Activated naive CD8-positive, alpha-beta T cell treated with anti-CD3 and anti-CD28 coated beads for 36 hours (primary cell): ENCODE data around the gene SVOP. TPM values are rescaled to one million over a fixed set of nuclear protein-coding genes. Genes with fewer than 3 reads are reported as not detected.
"Not testable (repeated sequence)": the region's sequence is repeated elsewhere in the genome, so short reads cannot be mapped to it uniquely, and the experiment has no call there.

Experiments
- DNase-seq: peaks from one replicate; pipeline ENCODE4 v3.0.0; 2021
- H3K27ac Mint-ChIP-seq: one replicate; pipeline ENCODE4 v1.8.0; 2022; ENCODE audit warnings: mild to moderate bottlenecking, moderate library complexity, mixed read lengths
- H3K27me3 Mint-ChIP-seq: one replicate; pipeline ENCODE4 v1.8.0; 2022; ENCODE audit warnings: mild to moderate bottlenecking, mixed read lengths
- H3K36me3 Mint-ChIP-seq: one replicate; pipeline ENCODE4 v1.8.0; 2021; ENCODE audit warnings: mild to moderate bottlenecking, mixed read lengths
- H3K4me1 Mint-ChIP-seq: one replicate; pipeline ENCODE4 v1.8.0; 2021; ENCODE audit warnings: mixed read lengths
- H3K4me3 Mint-ChIP-seq: one replicate; pipeline ENCODE4 v1.8.0; 2022; ENCODE audit warnings: mild to moderate bottlenecking, moderate library complexity, mixed read lengths
- H3K9me3 Mint-ChIP-seq: one replicate; pipeline ENCODE4 v1.8.0; 2022; ENCODE audit warnings: mixed read lengths
- total RNA-seq, 2 experiments: library from RNA; stranded (reverse); gene quantifications; one replicate each; pipeline ENCODE4 v1.2.3, GENCODE V29; 2021

The SVOP gene
- total RNA-seq, 2 experiments from 2014 or later, result not detected

DNA sequence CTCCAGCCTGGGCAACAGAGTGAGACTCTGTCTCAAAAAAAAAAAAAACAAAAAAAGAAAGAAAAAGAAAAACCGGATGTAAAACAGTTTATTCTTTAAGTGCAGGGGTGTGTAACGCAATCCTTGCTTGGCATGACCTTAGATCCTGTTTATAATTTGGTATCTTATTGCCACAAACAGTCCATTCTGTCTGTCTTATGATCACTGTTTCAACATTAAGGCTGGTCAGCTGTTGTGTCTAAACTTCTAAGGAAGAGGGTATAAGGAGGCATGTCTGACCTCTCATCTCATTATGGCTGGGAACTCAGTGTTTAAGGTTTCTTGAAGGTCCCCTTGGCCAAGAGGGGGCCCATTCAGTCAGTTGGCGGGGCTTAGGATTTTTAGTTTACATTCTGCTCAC is 27.8 kb upstream of the SVOP start:
- H3K4me1 Mint-ChIP-seq, H3K36me3 Mint-ChIP-seq, H3K9me3 Mint-ChIP-seq, H3K27me3 Mint-ChIP-seq, H3K4me3 Mint-ChIP-seq, DNase-seq, H3K27ac Mint-ChIP-seq: not testable (repeated sequence)

GRCh38 chr12:109047081-109047805 is 26.4 kb upstream of the SVOP start:
- H3K27ac Mint-ChIP-seq, result peak overlapping the region; percentile 64

GRCh38 chr12:109044241-109044640 is 23.4 kb upstream of the SVOP start:
- no peak overlapping the region for H3K4me3 Mint-ChIP-seq
- H3K9me3 Mint-ChIP-seq, result no peaks in the 10 kb centered on the region

More at GRCh38 chr12:109047081-109047805, 26.4 kb upstream of the SVOP start:
- Mint-ChIP-seq H3K4me1 (peaks cover 2% of the 10 kb centered on the region), H3K9me3 (no peaks in the 10 kb centered on the region), H3K36me3 (peaks cover 3% of the 10 kb centered on the region), H3K4me3 (no peak overlapping the region), H3K27me3 (no peaks in the 10 kb centered on the region)
- DNase-seq, result no peak

DNA sequence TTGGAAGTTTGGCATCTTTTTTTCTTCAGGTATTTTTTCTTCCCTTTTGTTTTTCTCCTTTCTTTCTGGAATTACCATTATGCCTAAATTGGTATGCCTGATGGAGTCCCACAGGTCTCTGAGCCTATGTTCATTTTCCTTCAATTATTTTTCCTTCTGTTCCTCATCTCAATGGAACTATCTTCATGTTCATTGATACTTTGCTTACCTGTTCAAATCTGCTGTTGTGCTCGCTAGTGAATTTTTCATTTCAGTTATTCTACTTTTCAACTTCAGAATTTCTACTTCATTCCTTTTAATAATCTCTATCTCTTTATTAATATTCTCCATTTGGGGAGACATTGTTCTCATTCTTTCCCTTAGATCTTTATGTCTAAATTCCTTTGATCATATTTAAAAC is 16.1 kb upstream of the SVOP start:
- no peak for DNase-seq
- H3K27me3 Mint-ChIP-seq, result peaks cover 12% of the 10 kb centered on the region
- no peak overlapping the region for H3K4me3 Mint-ChIP-seq
- peaks cover 3% of the 10 kb centered on the region for H3K36me3 Mint-ChIP-seq
- no peak overlapping the region for H3K27ac Mint-ChIP-seq
- peaks cover 9% of the 10 kb centered on the region for H3K9me3 Mint-ChIP-seq
- no peaks in the 10 kb centered on the region for H3K4me1 Mint-ChIP-seq

More at GRCh38 chr12:109044241-109044640, 23.4 kb upstream of the SVOP start:
- no peak for DNase-seq
- Mint-ChIP-seq H3K36me3 (peaks cover 3% of the 10 kb centered on the region), H3K4me1 (peaks cover 2% of the 10 kb centered on the region), H3K27me3 (peaks cover 10% of the 10 kb centered on the region), H3K27ac (no peak overlapping the region)

DNA sequence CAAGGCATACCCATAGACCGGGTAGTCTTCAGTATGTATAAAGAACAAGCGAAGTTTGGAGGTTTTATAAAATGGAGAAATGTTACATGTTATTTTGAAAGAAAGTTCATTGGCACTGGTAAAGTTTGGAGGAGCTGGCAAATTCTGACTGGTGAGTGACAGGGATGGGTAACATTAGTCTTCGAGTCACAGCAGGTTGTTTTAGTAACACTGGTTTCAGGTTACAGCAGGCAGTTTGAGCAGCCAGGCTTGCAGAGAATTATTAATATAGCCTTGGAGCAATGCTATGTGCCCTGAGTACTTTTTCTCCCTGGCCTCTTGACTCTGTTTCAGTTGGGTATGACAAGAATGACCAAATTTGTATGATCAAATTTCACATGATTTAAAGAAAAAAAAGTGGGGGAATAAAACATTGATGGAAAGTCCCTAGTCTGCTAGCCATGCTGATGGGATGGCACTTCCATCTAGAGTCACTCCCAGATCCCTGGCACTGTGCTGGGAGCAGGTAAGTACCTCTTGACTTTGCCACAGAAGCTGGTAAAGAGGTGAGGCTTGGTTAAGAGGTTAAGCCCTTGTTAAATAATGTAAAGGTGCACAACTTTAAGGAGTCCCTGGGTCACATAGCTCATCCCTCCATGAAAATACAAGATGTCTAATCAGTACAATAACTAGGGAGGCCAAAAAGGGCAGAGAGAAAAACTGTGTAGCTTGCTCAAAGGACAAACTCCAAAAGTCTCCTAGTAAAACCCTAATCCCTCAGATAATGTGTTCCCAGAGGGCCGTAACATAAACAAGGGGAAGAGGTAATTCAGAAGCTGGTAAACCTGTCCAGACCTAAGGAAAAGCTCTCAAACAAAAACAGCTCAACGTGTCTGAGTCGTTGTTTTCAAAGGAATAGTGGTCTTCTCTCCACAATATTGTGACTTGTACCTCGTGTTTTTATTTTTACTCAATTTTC is 12.7 kb upstream of the SVOP start:
- peaks cover 9% of the 10 kb centered on the region for H3K9me3 Mint-ChIP-seq
- H3K27ac Mint-ChIP-seq, result no peak overlapping the region

GRCh38 chr12:109029411-109029810 is 8.5 kb upstream of the SVOP start:
- H3K27me3 Mint-ChIP-seq, result peaks cover 16% of the 10 kb centered on the region
- H3K4me1 Mint-ChIP-seq, result no peaks in the 10 kb centered on the region

More for the DNA sequence above, 12.7 kb upstream of the SVOP start:
- no peak overlapping the region for H3K4me3 Mint-ChIP-seq
- no peak for DNase-seq
- no peaks in the 10 kb centered on the region for H3K4me1 Mint-ChIP-seq
- H3K27me3 Mint-ChIP-seq, result peaks cover 10% of the 10 kb centered on the region
- H3K36me3 Mint-ChIP-seq, result no peaks in the 10 kb centered on the region

DNA sequence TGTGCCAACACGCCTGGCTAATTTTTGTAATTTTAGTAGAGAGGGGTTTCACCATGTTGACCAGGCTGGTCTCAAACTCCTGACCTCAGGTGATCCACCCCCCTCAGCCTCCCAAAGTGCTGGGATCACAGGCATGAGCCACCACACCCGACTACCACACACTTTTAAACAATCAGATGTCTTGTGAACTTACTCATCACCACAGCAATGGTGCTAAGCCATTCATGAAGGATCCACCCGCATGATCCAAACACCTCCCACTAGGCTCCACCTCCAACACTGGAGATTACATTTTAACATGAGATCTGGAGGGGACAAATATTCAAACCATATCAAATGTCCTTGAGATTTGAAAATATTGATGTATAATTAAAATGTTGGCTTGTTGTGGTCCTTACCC is 7.8 kb upstream of the SVOP start:
- not testable (repeated sequence) for H3K4me1 Mint-ChIP-seq, H3K4me3 Mint-ChIP-seq, H3K9me3 Mint-ChIP-seq, DNase-seq, H3K36me3 Mint-ChIP-seq, H3K27ac Mint-ChIP-seq
- H3K27me3 Mint-ChIP-seq, result peaks cover 16% of the 10 kb centered on the region

More at GRCh38 chr12:109029411-109029810, 8.5 kb upstream of the SVOP start:
- DNase-seq, result no peak
- no peaks in the 10 kb centered on the region for H3K9me3 Mint-ChIP-seq
- H3K4me3 Mint-ChIP-seq, result no peak overlapping the region
- no peaks in the 10 kb centered on the region for H3K36me3 Mint-ChIP-seq
- H3K27ac Mint-ChIP-seq, result no peak overlapping the region

DNA sequence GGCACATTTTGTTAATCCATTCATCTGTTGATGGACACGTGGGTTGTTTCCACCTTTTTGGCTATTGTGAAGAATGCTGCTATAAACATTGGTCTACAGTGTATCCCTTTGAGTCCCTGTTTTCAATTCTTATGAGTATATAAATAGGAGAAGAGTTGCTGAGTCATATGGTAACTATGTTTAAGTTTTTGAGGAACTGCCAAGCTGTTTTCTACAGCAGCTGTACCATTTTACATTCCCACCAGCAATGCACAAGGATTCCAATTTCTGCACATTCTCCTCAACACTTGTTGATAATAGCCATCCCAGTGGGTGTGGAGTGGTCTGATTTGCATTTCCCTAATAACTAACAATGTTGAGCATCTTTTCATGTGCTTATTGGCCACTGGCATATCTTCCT is 6.9 kb upstream of the SVOP start:
- no peaks in the 10 kb centered on the region for H3K9me3 Mint-ChIP-seq
- peaks cover 19% of the 10 kb centered on the region for H3K27me3 Mint-ChIP-seq
- DNase-seq, result no peak
- H3K36me3 Mint-ChIP-seq, result no peaks in the 10 kb centered on the region
- H3K27ac Mint-ChIP-seq, result no peak overlapping the region
- no peak overlapping the region for H3K4me3 Mint-ChIP-seq
- H3K4me1 Mint-ChIP-seq, result no peaks in the 10 kb centered on the region

DNA sequence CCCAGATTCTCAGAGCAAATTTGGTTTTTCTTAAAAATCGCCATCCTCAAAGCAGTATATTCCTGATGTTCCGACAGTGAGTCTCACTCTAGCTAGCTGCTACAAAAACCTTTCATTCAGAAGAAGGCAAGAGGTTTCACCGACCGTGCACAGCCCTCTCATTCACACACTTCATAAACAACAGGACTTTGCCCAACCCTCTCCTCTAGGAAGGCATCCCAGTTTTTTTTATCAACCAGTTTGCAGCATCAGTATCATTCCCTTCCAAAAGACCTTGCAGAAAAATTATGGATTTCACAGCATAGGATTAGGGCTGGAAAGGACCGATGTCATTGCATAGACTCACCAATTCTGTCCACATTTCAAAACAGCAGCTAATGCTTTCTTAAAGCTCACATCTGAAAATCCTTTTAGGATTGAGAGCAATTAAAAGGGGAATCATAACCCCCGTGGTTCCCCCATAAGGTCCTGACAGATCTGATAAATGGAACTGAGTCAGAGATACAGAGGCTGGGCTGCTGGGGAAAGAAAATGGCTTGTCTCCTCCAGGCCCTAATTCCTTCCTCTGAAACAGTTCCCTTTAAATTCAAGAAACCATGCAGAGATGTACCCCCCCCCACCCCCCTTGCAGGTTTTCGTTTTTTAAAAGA is 597 bp downstream of the SVOP start:
- Mint-ChIP-seq H3K4me1 (peaks cover 2% of the 10 kb centered on the region), H3K36me3 (no peaks in the 10 kb centered on the region), H3K4me3 (no peak overlapping the region), H3K27ac (no peak overlapping the region), H3K9me3 (no peaks in the 10 kb centered on the region), H3K27me3 (peaks cover 39% of the 10 kb centered on the region)
- no peak for DNase-seq

DNA sequence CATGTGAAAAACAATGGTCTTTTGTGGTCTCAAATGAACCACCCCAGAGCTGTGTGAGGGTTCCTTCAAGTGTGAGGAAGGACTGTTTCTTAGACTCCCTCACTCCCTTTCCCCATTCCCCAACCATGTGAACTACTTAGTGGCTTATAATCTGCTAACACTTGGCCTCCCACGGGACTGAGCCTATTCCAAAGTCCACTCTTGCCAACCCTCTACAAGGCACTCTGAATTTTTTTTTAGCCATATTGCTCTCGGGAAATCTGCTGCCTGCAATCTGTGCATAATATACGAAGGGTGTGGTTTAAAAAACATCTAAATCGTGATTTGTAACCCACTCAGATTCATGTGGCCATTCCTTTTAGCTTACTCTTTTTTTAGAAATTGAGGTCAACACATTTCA is 2.6 kb downstream of the SVOP start:
- Mint-ChIP-seq H3K4me1 (peaks cover 2% of the 10 kb centered on the region), H3K36me3 (no peaks in the 10 kb centered on the region), H3K27me3 (peaks cover 46% of the 10 kb centered on the region), H3K27ac (no peak overlapping the region), H3K9me3 (no peaks in the 10 kb centered on the region), H3K4me3 (no peak overlapping the region)
- no peak for DNase-seq

- H3K27me3 Mint-ChIP-seq, result peaks cover 40% of the 10 kb centered on the region
- H3K36me3 Mint-ChIP-seq, result no peaks in the 10 kb centered on the region
- H3K9me3 Mint-ChIP-seq, result no peaks in the 10 kb centered on the region
- no peak overlapping the region for H3K4me3 Mint-ChIP-seq
- peaks cover 2% of the 10 kb centered on the region for H3K4me1 Mint-ChIP-seq
- H3K27ac Mint-ChIP-seq, result no peak overlapping the region
- DNase-seq, result no peak
Observed at GRCh38 chr12:109016978-109017377, 3.9 kb downstream of the SVOP start.

DNA sequence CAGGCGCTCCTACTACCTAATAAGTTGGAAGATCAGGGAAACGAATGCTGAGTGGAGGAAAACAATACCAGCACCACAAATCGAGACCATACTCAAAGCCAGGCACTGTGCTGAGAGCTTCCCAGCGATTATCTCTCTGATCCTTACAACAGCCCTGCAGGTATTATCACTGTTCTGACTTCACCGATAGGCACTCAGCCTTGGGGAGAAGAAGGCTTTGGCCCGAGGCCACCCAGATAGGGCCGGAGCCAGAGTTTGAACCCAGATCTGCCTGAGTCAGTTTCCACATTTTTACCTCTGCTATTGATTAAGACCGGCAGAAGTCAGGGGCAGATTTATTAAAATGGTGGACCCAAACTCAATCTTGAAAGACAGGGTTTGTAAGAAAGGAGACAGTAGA is 4.9 kb downstream of the SVOP start:
- no peaks in the 10 kb centered on the region for H3K36me3 Mint-ChIP-seq
- peaks cover 2% of the 10 kb centered on the region for H3K4me1 Mint-ChIP-seq
- H3K9me3 Mint-ChIP-seq, result no peaks in the 10 kb centered on the region
- no peak for DNase-seq
- peaks cover 40% of the 10 kb centered on the region for H3K27me3 Mint-ChIP-seq
- H3K4me3 Mint-ChIP-seq, result no peak overlapping the region
- H3K27ac Mint-ChIP-seq, result no peak overlapping the region

DNA sequence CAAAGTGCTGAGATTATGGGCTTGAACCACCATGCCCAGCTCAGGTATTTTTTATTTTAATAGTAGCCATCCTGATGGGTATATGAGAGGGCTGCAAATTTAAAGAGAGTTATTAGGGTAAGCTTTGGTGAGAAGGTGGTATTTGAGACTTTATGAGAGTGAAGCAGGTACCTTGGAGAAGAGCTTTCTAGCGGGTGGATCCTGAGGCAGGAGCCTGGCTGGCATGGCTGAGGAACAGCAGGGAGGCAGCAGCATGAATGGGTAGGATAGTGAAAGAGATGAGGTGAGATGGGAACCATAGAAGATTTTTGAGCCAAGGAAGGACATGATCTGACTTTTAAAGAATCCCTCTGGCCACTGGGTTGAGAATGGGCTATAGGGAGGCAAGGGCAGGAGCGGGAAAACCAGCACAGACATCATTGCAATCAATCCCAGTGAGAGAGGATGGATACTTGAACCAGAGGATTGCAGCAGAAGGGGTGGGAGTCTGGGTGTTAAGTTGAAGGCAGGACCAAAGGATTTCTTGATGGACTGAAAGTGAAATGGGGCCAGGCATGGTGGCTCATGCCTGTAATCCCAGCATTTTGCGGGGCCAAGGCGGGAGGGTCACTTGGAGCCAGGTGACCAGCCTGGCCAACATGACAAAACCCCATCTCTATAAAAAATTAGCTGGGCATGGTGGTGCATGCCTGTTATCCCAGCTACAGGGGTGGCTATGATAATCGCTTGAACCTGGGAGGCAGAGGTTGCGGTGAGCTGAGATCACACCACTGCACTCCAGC is 5.7 kb downstream of the SVOP start:
- DNase-seq, result no peak
- H3K27ac Mint-ChIP-seq, result no peak overlapping the region
- no peaks in the 10 kb centered on the region for H3K4me1 Mint-ChIP-seq
- no peaks in the 10 kb centered on the region for H3K9me3 Mint-ChIP-seq
- peaks cover 31% of the 10 kb centered on the region for H3K27me3 Mint-ChIP-seq
- H3K4me3 Mint-ChIP-seq, result no peak overlapping the region
- H3K36me3 Mint-ChIP-seq, result no peaks in the 10 kb centered on the region

DNA sequence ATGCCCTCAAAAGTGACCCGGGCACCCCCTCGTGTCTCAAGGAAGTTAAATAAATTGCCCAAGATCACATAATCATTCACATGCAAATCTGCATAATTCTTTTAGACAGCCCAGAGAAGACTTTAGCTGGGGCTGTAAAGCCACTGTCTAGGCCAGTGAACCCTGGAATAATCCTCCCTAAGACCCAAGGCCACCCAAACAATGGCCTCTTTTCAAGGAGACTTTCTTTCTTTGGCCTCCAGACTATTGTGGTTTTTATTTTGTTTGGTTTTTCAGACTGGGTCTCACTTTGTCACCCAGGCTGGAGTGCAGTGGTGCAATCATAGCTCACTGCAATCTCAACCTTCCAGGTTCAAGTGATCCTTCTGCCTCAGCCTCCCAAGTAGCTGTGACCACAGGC is 10.6 kb downstream of the SVOP start:
- Mint-ChIP-seq H3K27ac (no peak overlapping the region), H3K9me3 (no peaks in the 10 kb centered on the region), H3K4me3 (no peak overlapping the region), H3K27me3 (peaks cover 23% of the 10 kb centered on the region), H3K4me1 (no peaks in the 10 kb centered on the region), H3K36me3 (no peaks in the 10 kb centered on the region)
- DNase-seq, result no peak
